Mesothelial cell of epicardium (in vitro differentiated cells): ENCODE results near the gene AASDH. TPM values are rescaled to one million over a fixed set of nuclear protein-coding genes. Genes with fewer than 3 reads are reported as not detected.
A peak's percentile ranks its signal among the peaks of the same experiment; 100 is the strongest.

Experiments used
- DNase-seq, 2 experiments: peaks; one replicate each; pipeline ENCODE4 v3.0.0; 2021; ENCODE audit warnings: low spot score in 2 of 2; ENCODE audit not compliant: unreplicated experiment in 2 of 2
- H3K27ac Mint-ChIP-seq: 2 replicates; pipeline ENCODE4 v1.8.0; 2021; ENCODE audit warnings: mixed read lengths
- H3K27me3 Mint-ChIP-seq: 2 replicates; pipeline ENCODE4 v1.8.0; 2021; ENCODE audit warnings: low read depth, mixed read lengths
- H3K36me3 Mint-ChIP-seq: 2 replicates; pipeline ENCODE4 v1.8.0; 2021; ENCODE audit warnings: mixed read lengths
- H3K4me1 Mint-ChIP-seq: 2 replicates; pipeline ENCODE4 v1.8.0; 2021; ENCODE audit warnings: mixed read lengths
- H3K4me3 Mint-ChIP-seq: 2 replicates; pipeline ENCODE4 v1.8.0; 2021; ENCODE audit warnings: mild to moderate bottlenecking, moderate library complexity, mixed read lengths
- H3K9me3 Mint-ChIP-seq: 2 replicates; pipeline ENCODE4 v1.8.0; 2021; ENCODE audit warnings: mixed read lengths
- total RNA-seq: library from RNA; stranded (reverse); gene quantifications from 3 replicates; pipeline ENCODE4 v1.2.1, GENCODE V29; 2021
- TF ChIP-seq, protein P1 (sequence below): fragments of 200-600 bp; sonication (generic); IDR thresholded peaks from one replicate; pipeline ENCODE4 v1.5.0; 2021; ENCODE audit warnings: antibody characterized with exemption; ENCODE audit not compliant: unreplicated experiment

Gene AASDH
- total RNA-seq, 1 donor from 2014 or later, result 21.9 TPM

DNA sequence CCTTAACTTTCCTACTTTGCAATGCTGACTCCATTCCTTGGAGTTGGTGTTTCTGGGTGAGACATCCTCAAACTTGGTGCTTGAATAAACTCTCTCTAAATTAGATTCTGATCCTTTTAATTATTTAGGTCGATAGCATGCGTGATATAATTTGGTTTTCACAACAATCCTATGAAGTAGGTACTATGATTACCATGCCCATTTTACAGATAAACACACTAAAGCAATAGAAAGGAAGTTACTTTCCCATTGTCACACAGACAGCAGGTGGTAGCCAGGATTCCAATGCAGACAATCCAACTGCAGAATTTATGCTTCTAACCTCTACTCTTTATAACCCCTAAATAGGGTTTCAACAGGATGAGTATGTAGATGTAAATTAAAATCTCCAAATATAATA, 21.7 kb upstream of the AASDH start:
- Mint-ChIP-seq H3K9me3 (no peaks in the 10 kb centered on the region), H3K4me3 (no peak overlapping the region), H3K36me3 (peaks cover 8% of the 10 kb centered on the region), H3K27ac (peak overlapping the region; percentile 97), H3K4me1 (peaks cover 37% of the 10 kb centered on the region), H3K27me3 (no peaks in the 10 kb centered on the region)
- TF ChIP-seq, protein P1, sequence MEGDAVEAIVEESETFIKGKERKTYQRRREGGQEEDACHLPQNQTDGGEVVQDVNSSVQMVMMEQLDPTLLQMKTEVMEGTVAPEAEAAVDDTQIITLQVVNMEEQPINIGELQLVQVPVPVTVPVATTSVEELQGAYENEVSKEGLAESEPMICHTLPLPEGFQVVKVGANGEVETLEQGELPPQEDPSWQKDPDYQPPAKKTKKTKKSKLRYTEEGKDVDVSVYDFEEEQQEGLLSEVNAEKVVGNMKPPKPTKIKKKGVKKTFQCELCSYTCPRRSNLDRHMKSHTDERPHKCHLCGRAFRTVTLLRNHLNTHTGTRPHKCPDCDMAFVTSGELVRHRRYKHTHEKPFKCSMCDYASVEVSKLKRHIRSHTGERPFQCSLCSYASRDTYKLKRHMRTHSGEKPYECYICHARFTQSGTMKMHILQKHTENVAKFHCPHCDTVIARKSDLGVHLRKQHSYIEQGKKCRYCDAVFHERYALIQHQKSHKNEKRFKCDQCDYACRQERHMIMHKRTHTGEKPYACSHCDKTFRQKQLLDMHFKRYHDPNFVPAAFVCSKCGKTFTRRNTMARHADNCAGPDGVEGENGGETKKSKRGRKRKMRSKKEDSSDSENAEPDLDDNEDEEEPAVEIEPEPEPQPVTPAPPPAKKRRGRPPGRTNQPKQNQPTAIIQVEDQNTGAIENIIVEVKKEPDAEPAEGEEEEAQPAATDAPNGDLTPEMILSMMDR, result no peak
- no peak for DNase-seq

DNA sequence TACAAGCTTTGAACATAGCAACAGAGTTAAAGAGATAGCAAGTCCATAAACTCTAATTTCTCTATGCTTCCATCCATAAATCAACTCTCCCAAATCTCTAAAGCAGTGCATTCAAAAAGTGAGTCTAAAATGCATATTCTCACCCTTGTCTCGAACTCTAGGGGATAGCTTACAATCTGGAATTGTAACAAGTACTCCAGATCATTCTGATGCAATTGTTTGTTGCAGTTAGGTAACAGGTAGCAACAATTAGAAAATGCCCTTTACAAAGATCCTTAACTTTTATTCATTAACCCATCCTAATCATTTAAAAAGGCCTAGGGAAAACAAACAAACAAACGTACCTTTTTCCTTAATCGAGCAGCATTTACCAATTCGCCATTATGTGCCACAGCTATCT, 18.9 kb upstream of the AASDH start:
- Mint-ChIP-seq H3K27me3 (no peaks in the 10 kb centered on the region), H3K4me3 (no peak overlapping the region), H3K4me1 (peaks cover 22% of the 10 kb centered on the region), H3K9me3 (no peaks in the 10 kb centered on the region), H3K36me3 (peaks cover 11% of the 10 kb centered on the region), H3K27ac (no peak overlapping the region)
- no peak for DNase-seq
- TF ChIP-seq, protein P1, result no peak

DNA sequence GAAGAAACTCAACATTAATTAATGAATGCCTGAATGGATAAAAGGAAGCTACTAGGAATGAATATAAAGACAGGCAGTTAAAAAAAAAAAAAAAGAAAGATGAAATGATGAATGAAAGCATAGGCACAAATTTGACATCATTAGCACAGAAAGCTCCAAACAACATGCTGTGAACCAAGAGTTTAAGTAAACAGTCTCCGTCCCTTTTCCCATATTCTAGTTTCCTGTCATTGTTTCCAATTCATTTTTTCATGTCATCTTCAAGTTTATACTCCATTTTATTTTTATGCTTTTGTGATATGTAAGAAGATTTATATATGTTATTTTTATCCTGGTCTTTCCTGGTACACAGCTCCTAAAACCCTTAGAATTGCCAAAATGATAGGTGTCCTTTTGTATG, 17.7 kb upstream of the AASDH start:
- Mint-ChIP-seq H3K4me3 (no peak overlapping the region), H3K4me1 (peaks cover 13% of the 10 kb centered on the region), H3K27me3 (no peaks in the 10 kb centered on the region), H3K9me3 (no peaks in the 10 kb centered on the region), H3K36me3 (peaks cover 17% of the 10 kb centered on the region), H3K27ac (no peak overlapping the region)
- DNase-seq, result no peak
- TF ChIP-seq, protein P1, result no peak

DNA sequence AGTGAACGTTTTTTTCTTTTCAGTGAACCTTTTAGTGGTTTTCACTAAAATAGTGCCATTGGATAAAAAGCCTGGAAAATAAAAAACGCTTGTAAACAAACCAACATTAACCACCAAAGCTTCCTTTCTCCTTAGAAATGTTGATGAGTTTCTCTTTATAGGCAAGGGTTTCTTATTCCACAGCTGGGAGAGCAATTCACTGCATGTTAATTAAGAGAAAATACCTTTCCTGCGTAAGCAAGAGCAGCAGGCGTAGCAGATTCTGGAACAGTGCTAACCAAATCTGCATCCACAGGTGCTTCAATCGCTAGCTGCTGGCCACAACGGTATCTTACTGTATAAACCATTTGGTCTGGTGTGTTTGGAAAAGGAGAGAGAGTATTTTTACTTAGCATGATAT, 13.3 kb upstream of the AASDH start:
- H3K27me3 Mint-ChIP-seq, result no peaks in the 10 kb centered on the region
- peaks cover 12% of the 10 kb centered on the region for H3K36me3 Mint-ChIP-seq
- no peak overlapping the region for H3K4me3 Mint-ChIP-seq
- TF ChIP-seq, protein P1, result no peak
- H3K9me3 Mint-ChIP-seq, result no peaks in the 10 kb centered on the region
- H3K27ac Mint-ChIP-seq, result no peak overlapping the region
- no peak for DNase-seq
- H3K4me1 Mint-ChIP-seq, result no peaks in the 10 kb centered on the region

DNA sequence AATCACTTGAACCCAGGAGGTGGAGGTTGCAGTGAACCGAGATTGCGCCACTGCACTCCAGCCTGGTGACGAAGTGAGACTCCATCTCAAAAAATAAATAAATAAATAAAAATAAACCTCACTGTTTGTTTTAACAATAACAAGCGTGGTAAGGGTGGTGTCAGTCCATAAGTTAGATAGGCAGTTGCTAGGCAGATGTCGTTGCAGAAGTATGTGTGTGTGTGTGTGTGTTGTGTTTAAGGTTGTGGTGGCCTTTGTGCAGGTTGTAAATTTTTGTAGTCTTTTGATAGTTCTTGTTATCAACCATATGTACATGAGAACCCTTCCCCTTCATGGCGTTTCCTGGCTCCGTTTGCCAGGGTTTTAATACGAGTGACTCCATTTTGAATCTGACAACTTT, 4.0 kb upstream of the AASDH start:
- TF ChIP-seq, protein P1, result no peak
- Mint-ChIP-seq H3K4me3 (no peak overlapping the region), H3K9me3 (no peaks in the 10 kb centered on the region), H3K36me3 (peaks cover 3% of the 10 kb centered on the region), H3K27me3 (no peaks in the 10 kb centered on the region), H3K27ac (no peak overlapping the region), H3K4me1 (peaks cover 19% of the 10 kb centered on the region)
- DNase-seq, result no peak

DNA sequence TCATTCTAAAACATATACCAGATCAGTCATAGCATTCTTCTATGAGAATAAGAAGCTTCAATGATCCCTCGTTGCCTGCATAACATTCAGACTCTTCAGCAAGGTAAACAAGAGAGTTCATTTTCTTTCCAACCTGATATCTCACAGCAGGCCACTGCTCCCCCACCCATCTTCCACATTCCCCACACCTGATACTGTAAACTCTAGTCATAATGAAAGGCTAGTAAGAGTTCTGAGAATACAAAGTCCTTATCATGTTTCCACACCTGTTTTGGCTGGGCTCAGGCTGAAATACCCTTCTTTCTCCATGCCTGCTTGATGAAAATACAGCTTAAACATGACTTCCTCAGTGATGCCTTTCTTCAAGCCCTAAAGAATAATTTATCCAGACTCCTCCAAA, 2.3 kb upstream of the AASDH start:
- Mint-ChIP-seq H3K9me3 (no peaks in the 10 kb centered on the region), H3K36me3 (peaks cover 3% of the 10 kb centered on the region), H3K27me3 (no peaks in the 10 kb centered on the region), H3K4me1 (peaks cover 23% of the 10 kb centered on the region), H3K27ac (no peak overlapping the region), H3K4me3 (no peak overlapping the region)
- DNase-seq, result no peak
- TF ChIP-seq, protein P1, result no peak
